D341Med (cell line): ENCODE results near the gene AP1G2.

Experiments
- DNase-seq: peaks from one replicate; pipeline ENCODE4 v3.0.0; 2012; ENCODE audit warnings: low spot score

The AP1G2 gene

GRCh38 chr14:23513818-23514643 lies 53.6 kb downstream of the AP1G2 start:
- no peak for DNase-seq

GRCh38 chr14:23513005-23513817 lies 54.4 kb downstream of the AP1G2 start:
- peak; percentile 90 for DNase-seq

GRCh38 chr14:23512156-23512555 lies 55.4 kb downstream of the AP1G2 start:
- peak; percentile 75 for DNase-seq
